PC-9 (cell line): ENCODE measurements around the gene ADGRB3.

ENCODE experiments used
- CTCF ChIP-seq: fragments of 200-600 bp; sonication (generic); conservative IDR thresholded peaks from 2 replicates; pipeline ENCODE4 v1.6.1; 2017; ENCODE audit warnings: mixed run types, antibody characterized with exemption, mild to moderate bottlenecking, moderate library complexity
- EZH2 ChIP-seq: fragments of 200-600 bp; sonication (generic); IDR thresholded peaks from 2 replicates; pipeline ENCODE4 v1.8.0; 2017; ENCODE audit warnings: antibody characterized with exemption, low read depth

DNA sequence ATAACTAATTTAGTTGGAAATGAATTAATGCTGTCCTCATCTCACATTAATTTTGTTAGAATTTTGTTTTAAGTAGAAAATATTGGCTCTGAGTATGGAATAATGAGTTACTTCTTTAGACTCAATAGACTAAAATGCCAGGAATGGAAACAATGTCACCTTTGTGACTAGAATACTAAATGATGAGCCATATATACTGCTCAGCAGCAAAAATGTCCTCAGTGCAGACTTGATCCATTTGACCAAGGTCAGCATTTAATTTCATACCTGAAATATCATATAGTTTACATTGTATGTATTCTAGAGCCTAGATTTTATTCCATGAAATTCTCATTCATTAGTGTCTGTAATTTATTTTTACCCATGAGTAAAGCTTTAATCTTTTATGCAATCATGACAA lies 217.7 kb downstream of the ADGRB3 start:
- no peak for TF ChIP-seq CTCF
- no peak for TF ChIP-seq EZH2
